NCI-H2196 (cell line): ENCODE data around the gene TGM2.

Source experiments
- DNase-seq: peaks from one replicate; lab custom pipeline; 2025; ENCODE audit not compliant: unreplicated experiment; lab: John Stamatoyannopoulos, UW

TGM2 gene

DNA sequence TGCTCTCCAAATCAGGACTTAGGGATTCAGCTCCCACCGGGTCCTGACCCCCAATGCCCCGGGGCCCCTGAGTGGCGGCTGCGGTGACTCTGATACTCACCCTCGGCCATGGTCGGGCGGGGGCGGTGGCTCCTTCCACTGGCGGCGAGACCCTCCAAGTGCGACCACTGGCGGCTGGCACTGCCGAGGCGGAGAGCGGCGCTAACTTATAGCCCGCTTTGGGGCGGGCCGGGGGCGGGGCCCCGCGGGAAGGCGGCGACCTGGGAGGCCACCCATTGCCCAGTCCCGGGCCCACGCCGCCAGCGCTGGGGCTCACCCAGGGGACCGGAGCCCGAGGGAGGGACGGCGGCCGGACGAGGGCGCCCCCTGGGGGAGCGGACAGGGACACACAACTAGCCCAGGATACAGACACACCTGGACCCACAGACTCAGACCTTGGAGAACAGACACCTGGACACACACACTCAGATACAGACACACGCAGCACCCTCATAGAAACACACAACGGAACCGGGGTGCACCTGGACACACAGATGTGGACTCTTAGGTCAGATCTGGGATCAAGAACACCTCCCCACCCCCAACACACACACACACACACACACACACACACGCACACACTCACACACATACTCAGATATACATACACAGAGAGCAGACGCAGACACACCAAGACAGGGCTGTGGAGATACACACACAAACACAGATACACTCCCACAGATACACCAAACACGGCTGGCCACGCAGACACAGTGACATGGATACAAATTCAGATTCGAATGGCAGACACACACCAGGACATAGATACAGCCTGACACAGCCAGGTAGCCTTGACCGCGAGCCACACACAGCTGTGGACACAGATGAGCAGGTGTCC lies at the start of gene TGM2:
TGM2 (minus strand) TSS at position 182 of the 877 bp plus-strand sequence; CDS start at position 110, 72 bp downstream.
- DNase-seq = peak; percentile 13

DNA sequence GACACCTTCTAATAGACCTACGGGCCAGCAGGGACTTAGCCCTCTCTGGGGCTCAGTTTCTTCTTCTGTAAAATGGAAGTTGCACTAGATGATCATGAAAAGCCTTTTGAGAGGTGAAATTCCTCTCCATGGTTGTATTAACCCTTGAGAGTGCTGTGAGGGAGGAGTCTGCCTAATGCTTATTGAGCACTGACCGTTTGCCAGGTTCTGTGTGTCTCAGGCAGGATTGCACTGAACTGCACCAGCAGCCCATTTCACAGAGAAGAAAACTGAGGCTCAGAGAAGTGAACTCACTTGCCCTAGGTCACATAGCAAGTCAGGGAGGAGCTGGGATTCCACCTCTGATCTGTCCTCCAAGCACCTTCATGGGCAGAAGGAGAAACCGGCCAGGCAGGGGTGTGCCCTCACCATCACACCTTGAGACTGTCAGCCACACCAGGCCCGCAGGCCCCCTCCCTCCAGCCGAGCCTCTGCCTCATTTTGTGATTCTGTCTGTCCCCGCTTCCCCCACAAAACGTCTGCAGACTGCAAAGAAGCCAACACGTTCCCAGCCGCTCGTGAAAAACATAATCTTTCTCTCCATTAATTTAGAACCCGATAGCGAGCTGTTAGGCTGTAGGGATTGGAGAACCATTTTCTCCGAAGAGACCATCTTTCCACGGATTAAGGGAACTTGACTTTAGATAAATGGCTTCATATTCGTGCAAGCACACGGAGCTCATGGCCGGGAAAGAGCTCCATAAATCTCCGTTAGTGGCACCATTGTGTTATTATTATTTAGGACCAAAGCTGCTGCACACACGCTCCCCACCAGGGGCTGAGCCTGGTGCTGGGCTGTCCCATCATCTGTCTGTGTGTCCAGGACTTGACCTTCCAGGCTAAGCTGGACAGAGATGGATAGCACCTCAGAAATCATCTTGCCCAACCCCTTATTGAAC lies 49.5 kb upstream of the TGM2 start:
- DNase-seq = no peak

DNA sequence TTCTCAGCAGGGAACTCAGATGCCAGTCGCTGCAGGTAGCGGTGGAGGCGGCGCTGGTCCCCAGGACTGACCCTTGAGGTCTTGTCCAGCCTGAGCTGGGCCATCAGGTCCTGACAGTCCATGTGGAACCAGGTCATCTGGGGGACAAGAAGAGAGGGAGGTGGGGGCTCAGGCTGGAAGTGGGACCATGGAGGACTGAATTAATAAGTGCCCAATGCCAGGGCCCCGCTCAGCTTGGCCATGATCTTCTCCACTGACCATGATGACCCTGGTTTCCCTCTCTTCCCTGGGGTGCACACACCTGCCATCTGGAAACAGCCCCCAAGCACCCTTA lies 48.5 kb upstream of the TGM2 start:
- DNase-seq = no peak

DNA sequence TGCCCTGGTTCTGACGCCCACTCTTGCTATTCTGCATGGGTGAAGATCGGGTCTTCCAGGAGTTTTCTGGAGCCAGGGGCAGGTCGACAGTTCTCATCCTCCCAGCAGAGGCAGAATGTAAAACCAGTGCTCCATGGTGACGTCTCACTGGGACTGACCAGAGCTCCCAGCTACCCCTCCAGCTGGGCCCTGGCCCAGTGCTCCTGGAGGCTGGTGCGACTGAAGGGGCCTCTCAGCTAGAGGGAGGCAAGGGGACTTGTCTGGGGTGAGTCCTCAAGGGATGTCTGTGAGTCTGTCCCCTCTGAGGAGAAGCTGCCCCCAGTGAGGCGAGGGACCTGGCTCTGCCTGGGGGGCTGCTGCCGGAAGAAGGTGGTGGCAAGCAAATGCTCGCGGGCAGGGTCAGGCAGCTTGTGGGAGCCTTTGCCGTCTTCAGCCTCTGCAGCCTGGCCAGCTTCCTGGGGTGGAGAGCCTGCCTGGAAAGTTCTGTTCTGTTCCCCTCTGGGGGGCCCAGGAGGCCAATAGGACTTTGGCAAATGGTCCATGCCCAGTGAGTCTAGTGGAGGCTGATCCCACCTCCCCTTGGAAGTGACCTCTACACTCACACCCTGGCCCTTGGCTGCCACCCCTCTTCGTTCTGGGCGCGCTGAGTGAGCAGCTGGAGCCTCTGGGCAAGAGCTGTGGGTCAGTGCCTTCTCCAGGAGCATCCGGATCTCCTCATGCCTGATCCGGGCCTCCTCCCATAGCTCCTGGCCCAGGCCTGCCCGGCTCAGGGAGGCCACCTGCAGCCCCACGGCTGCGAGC lies 47.9 kb upstream of the TGM2 start:
- DNase-seq = no peak

DNA sequence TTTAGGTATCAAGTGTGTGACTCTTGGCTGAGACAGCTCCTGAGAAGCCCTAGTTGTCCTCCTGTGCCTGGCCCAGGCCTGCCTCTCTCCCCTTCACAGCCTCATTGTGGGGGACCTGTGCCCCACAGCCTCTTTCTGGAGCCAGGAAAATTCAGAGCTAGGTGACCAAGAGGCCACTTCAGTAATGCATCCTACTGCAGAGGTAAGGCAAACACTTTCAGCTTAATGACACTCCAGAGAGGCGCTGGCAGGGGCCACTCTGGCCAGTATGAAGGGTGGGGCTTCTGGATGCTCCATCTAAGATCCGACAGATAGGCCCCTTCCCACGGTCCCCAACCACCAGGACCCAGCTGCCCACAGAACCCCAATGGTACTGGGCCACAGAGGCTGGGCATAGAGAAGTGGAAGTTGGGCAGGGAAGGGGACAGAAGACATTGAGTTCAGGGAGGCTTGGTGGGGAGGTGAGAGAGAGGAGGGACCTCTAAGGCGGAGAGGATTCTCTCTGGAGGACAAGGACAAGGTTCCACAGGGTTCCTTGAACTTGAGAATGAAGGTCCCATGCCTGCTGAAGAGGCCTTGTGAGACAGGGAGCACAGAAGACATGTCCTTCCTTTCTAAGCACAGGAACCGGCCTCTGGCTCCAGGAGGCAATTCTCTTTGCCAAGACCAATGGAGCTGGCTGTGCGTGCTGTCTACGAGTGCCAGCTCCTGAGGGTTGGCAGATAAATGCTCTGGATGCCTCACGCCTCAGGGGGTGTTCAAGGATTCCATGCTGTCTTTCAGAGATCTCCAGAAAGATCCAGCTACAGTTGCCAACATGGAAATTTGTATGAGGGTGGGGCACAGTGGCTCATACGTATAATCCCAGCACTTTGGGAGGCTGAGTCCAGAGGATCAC lies 46.4 kb upstream of the TGM2 start:
- no peak for DNase-seq

DNA sequence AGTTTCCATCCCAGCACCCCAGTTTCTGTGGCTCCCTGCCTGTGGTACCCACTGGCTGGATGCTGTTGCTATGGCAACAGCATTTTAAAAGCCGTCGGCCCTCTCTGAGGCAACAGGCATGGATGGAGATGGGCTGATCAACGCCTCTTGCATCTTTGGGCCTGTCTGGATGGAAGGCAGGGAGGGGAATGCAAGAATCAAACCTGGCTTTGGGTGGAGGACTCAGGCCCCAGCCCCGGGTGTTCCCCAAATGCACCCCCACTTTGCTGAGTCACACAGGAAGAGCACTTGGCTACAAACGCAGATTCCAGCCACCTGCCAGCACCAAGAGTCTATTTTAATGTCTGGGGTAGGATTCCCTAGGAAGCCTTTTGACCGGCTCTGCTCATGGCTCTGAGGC lies 45.7 kb upstream of the TGM2 start:
- no peak for DNase-seq

DNA sequence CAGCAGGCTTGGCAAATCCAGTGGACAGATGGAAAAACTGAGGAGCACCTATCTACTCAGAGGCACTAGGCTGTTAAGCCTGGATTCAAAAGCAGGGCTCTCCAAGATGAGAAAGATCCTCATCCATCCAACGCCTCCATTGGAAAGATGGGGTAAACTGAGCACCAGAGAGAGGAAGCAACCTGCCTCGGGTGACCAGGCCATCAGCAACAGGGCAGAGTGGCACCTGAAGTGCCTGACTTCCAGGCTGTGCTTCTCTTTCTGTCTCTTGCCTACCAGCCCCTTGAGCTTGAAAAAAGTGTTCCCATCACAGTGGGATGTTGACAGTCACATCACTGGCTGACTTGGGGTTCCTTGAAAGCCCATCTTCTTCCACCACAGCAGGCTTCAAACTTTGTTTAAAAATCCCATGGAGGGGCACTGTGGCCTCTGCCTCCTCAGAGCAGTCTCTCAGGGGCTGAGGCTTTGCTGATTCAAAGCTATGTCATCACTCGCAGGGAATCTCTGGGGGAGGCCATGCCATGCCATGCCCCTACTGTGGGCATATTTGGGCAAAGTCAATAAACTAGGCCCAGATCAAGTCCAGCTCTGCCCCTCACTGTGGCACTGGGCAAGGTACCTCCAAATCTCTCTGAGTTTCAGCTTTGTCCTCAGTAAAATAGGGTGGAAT lies 44.8 kb upstream of the TGM2 start:
- no peak for DNase-seq

DNA sequence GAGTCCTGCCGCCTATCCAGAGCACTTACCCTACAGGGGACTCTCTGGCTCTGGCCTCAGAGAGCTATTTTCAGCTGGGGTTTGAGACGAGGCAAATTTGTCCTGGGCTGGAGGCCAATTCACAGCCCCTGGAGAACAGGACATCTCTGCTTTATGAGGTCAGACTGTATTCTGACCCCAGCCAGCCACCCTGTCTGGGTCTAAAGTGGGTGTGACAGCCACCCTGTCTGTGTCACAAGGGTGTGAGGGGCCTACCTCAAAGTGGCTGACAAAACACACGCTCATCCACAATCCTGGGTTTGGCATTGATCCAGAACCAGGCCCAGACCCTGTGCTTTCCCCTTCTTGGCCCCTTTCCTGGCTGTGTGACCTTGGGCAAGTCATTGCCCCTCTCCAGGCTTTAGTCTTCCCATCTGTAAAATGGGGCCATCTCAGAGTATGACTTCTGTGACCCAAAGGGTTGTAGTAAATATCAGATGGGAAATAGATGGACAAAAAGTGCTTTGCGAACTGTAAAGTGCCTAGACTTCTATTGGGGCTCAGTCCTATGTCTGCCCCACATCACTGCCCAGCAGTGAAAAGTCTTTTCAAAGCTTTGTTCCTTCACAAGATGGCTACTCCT lies 44.1 kb upstream of the TGM2 start:
- DNase-seq = no peak

DNA sequence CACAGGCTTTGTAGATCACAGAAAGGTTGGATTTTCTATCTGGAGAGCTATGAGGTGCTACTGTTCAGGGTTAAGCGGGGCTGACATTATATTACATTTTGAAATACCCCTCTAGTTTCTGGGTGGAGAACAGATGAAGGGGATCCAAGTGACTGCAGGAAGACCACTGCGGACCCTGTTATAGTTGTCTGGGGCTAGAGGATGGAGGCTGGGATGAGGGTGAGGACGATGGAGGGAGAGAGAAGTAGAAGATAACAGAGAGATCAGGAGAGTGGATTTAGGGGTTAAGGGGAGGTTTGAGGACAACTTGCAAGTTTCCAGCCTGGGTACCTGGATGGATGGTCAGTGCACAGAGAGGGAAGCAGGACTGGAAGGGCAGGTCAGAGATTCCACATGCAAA lies 43.5 kb upstream of the TGM2 start:
- no peak for DNase-seq

DNA sequence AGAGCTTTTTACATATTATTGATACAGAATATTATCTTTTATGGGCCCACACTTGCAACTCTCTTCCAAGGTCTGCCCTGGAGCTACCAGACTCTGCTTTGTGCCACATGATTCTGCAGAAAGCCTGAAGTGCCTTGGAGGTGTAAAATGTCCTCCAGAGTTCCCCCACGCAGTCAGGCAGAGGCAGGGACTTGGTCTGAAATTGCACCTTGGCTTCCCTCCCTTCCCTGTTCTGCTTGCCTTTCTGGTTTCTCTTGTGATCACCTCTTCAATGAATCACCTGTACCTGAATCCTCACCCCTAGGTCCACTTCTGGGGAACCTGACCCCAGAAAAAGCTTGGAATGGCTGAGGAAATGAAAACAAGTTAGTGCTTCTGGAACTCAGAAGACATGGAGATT lies 43.0 kb upstream of the TGM2 start:
- DNase-seq = no peak

DNA sequence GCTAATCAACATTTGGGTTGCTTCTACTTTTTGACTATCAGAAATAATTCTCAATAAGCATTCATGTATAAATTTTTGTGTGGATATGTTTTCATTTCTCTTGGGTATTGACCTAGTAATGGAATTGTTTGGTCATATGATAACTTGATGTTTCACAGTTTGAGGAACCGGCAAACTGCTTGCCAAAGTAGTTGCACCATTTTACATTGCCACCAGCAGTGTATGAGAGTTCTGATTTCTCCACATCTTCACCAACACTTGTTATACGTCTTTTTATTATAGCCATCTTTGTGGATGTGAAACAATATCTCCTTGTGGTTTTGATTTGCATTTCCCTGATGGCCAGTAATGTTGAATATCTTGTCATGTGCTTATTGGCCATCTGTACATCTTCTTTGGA lies 42.6 kb upstream of the TGM2 start:
- DNase-seq = no peak

DNA sequence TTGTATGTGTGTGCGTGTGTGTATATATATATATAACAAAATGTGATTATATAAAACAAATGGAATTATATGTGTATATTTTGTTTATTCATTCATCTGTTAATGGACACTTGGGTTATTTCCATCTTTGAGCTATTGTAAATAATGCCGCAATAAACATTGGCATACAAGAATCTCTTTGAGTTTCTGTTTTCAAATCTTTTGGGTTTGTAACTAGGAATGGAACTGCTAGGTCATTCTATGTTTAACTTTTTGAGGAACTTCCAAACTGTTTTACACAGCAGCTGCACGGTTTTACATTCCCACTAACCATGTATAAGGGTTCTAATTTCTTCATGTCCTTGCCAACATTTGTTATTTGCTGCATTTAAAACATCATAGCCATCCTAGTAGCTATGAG lies 39.9 kb upstream of the TGM2 start:
- DNase-seq = no peak

DNA sequence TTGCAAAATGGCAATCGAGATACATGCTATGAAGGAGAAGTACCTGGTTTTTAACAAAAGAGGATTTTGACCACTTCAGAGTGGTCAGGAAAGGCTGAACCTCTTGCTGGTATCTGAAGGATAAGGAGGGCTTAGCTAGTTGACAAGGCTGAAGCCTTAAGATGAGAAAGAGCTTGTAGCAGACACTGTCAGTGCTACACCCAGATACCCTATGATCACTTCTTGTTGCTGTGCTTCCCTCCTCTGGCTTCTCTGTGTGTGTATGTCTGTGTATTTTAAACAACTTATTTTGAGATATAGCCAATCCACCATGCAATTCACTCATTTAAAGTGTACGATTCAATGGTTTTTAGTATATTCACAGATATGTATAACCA lies 38.9 kb upstream of the TGM2 start:
- DNase-seq = no peak

DNA sequence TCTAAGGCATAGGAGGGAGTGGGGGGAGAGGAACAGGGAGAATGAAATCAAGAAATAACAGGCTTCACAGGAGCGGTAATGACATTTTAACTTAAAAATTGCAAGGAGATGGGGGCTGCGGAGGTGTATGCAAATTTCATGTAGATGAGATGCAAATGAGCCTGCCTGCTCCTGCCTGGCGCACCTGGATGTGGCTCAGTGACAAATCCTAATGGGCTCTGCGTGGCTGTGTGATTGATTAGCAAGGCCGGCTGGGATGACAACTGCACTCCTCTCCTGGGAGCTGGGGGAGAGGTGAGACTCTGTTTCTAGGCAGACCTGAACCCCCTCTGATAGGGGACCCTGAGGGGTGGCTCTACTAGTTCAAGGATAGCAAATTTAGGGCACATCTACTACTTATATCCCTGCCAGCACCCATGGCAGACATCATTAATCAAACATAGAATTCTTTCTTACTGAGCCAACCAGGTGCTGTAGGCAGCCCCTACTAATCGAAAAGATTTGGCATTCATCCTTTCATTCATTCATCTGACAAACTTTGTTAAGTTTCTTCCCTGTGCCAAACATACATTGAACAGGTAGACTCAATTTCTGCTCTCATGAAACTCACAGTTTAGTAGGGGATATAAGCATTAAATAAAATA lies 38.4 kb upstream of the TGM2 start:
- no peak for DNase-seq

DNA sequence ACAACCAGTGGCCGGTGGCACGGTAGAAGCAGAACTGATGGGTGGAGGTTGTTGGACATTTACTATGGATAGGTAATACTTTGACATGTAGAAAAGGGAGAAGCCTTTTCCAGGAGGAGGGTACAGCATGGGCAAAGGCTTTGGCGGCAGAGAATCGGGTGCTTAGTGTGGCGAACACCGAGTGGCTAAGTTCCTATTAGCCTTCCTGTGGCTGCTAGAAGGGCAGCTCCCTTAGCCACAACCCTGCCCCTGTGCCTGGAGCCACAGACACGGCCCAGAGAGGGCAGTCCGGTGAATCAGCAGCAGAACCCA lies 37.9 kb upstream of the TGM2 start:
- no peak for DNase-seq

DNA sequence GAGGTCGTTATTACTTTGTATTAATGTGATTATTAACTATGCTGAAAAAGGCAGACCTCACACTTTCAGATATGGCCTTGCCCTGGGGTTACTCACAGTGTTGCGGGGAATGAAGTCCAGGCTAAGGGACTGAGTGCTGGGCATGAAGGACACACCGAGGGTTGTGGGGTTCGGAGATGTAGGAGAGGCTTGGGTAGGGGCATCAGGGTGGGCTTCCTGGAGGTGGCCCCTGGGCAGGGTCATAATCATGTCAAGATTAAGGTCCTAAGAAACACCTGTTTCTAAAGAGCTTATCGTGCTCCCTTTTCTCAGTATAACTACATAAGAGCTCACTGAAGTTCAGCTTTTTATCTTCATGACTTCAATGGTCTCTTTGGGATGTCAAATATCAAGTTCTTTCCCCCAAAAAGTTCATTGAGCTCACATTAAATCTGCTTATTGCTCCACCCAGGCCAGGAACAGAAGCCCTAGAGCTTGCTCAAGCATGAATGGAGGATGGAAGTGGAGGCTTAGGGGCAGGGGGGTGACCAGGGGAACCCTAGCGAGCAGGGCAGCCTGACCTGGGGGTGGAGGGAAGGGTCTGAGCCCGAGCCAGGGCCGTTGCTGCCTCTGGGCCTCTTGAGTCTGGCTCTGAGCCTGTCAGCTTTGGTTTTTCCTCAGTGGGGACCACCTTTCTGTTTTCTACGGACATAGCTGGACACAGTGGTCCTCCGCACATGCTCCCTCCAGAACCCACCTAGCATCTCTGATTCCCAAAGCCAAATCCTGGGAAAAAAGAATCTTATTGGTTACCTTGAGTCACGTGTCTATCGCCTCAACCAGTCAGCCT lies 37.3 kb upstream of the TGM2 start:
- no peak for DNase-seq

DNA sequence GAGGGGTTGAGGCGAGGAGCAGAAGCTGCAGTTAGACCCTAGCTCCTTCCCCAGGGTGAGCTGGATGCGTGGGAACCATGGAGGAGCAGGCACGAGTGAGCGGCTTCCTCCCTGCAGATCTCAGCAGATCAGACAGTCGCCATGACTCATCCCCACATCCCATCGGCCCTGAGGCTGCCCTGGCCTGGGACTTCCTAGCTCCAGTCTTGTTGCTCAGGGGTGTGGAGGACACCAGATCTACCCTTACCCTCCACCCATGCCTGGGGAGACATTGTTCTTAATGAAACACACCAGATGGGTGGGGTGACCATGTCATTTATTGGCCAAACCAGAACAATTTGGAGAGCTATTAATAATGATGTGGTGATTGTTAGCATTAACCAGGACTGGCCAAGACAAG lies 36.3 kb upstream of the TGM2 start:
- no peak for DNase-seq

DNA sequence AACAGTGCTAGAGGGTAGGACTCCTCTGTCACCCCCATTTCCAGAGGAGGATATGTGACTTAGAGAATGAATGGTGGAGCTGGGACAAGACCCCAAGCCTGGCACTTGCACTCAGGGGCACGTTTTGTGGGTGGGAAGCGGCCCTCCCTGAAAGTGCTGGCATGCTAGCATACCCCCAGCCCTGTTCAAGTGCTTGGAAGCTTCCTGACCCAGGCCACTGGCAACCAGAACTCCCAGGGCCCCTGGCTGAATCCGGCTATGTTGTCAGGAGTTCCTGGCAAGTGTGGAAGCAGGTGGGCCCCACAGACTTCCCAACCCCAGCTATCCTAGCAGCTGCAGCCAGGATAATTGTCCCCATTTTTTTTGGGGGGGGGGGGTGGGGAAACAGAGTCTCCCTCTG lies 35.6 kb upstream of the TGM2 start:
- no peak for DNase-seq
